Endothelial cell of umbilical vein (primary cell): ENCODE results near the gene NRXN3. TPM values are rescaled to one million over a fixed set of nuclear protein-coding genes. Genes with fewer than 3 reads are reported as not detected.

Experiments
- BruUV-seq: library from RNA; stranded (reverse); fragments of 400-500 nt; replicated peaks from 2 replicates; lab custom pipeline; 2021; lab: Mats Ljungman, UMichigan
- CTCF ChIA-PET: fragments of 300-600, 350-600 bp; sonication (Branson Sonifier 250); formaldehyde crosslinking; loops from one replicate; lab custom pipeline; 2021; ENCODE audit warnings: antibody characterized with exemption, inconsistent platforms; lab: Charles Lee
- POLR2A ChIA-PET: fragments of 300-600, 350-600 bp; sonication (Branson Sonifier 250); formaldehyde crosslinking; loops from one replicate; lab custom pipeline; 2021; ENCODE audit warnings: antibody characterized with exemption, inconsistent platforms; lab: Charles Lee
- DNase-seq: peaks from one replicate; pipeline ENCODE4 v3.0.0-alpha.2; 2011; ENCODE audit warnings: low read depth, low spot score
- FAIRE-seq: peaks from 2 replicates; lab custom pipeline; 2011; peaks lifted over from hg19 to GRCh38; lab: Jason Lieb, UNC
- H2AFZ ChIP-seq: 2 replicates; pipeline ENCODE4 v1.6.0; 2012; ENCODE audit warnings: low read depth, low read length, control low read depth, inconsistent platforms
- H3K27ac ChIP-seq: 2 replicates; pipeline ENCODE4 v1.5.1; 2011; ENCODE audit warnings: low read depth, mild to moderate bottlenecking, control low read depth, low read length, moderate library complexity; ENCODE audit not compliant: insufficient read depth
- H3K27me3 ChIP-seq, 2 experiments: 2 replicates each; pipeline versions ENCODE4 v1.6.0 to v1.6.1; 2011; ENCODE audit warnings: low read length in 2 of 2, mixed read lengths in 1 of 2; ENCODE audit not compliant: control insufficient read depth in 2 of 2, insufficient read depth in 2 of 2
- H3K36me3 ChIP-seq, 2 experiments: 2 replicates in 1 of 2; 3 replicates in 1 of 2; pipeline ENCODE4 v1.5.1; 2011; ENCODE audit warnings: low read length in 2 of 2, mild to moderate bottlenecking in 1 of 2, moderate library complexity in 1 of 2; ENCODE audit not compliant: control insufficient read depth in 2 of 2, insufficient read depth in 2 of 2; ENCODE audit errors: extremely low read depth in 1 of 2
- H3K4me1 ChIP-seq: 3 replicates; pipeline ENCODE4 v1.5.1; 2011; ENCODE audit warnings: mild to moderate bottlenecking, low read length; ENCODE audit not compliant: control insufficient read depth, insufficient read depth; ENCODE audit errors: extremely low read depth
- H3K4me2 ChIP-seq: 2 replicates; pipeline ENCODE4 v1.6.1; 2011; ENCODE audit warnings: low read length, control low read depth, mixed read lengths; ENCODE audit not compliant: insufficient read depth
- H3K4me3 ChIP-seq, 3 experiments: fragments of 200-600 bp in 1 of 3; sonication (generic), shearing (Covaris generic) in 1 of 3; replicated peaks in 1 of 3; 2 replicates each; pipeline ENCODE4 v1.5.1; 2011 to 2016; ENCODE audit warnings: control low read depth in 3 of 3, low read length in 3 of 3, mild to moderate bottlenecking in 2 of 3, inconsistent platforms in 1 of 3, low read depth in 1 of 3, moderate library complexity in 1 of 3; ENCODE audit not compliant: insufficient read depth in 1 of 3
- H3K79me2 ChIP-seq: 2 replicates; pipeline ENCODE4 v1.6.0; 2012; ENCODE audit warnings: low read length, inconsistent platforms; ENCODE audit not compliant: control insufficient read depth, insufficient read depth
- H3K9ac ChIP-seq: replicated peaks from 2 replicates; pipeline ENCODE3; 2011; ENCODE audit warnings: low read length, control low read depth; ENCODE audit not compliant: insufficient read depth; ENCODE audit errors: extremely low read depth
- H3K9me1 ChIP-seq: replicated peaks from 3 replicates; pipeline ENCODE4 v1.6.0; 2011; ENCODE audit warnings: mild to moderate bottlenecking, low read length; ENCODE audit not compliant: control insufficient read depth, insufficient read depth; ENCODE audit errors: extremely low read depth
- H3K9me3 ChIP-seq: replicated peaks from 2 replicates; pipeline ENCODE4 v1.5.1; 2012; ENCODE audit warnings: low read length, inconsistent platforms; ENCODE audit not compliant: control insufficient read depth, insufficient read depth
- H4K20me1 ChIP-seq: replicated peaks from 2 replicates; pipeline ENCODE3; 2011; ENCODE audit warnings: mild to moderate bottlenecking, low read length; ENCODE audit not compliant: control insufficient read depth, insufficient read depth; ENCODE audit errors: extremely low read depth
- EZH2 ChIP-seq: IDR thresholded peaks from 2 replicates; pipeline ENCODE4 v1.6.1; 2012; ENCODE audit warnings: borderline replicate concordance, low read depth, mild to moderate bottlenecking, moderate library complexity, low read length, inconsistent platforms; ENCODE audit not compliant: severe bottlenecking
- FOS ChIP-seq: IDR thresholded peaks from 2 replicates; pipeline ENCODE4 v1.6.1; 2011; ENCODE audit warnings: mild to moderate bottlenecking, low read length, moderate library complexity, borderline replicate concordance; ENCODE audit not compliant: insufficient read depth
- GATA2 ChIP-seq: IDR thresholded peaks from 2 replicates; pipeline ENCODE4 v1.7.0; 2011; ENCODE audit warnings: low read depth, mild to moderate bottlenecking, moderate library complexity, mixed read lengths, low read length; ENCODE audit not compliant: insufficient read length, insufficient read depth
- JUN ChIP-seq: IDR thresholded peaks from 2 replicates; pipeline ENCODE4 v1.6.1; 2011; ENCODE audit warnings: borderline replicate concordance, low read depth; ENCODE audit not compliant: insufficient read length, insufficient read depth
- MAX ChIP-seq: IDR thresholded peaks from 2 replicates; pipeline ENCODE4 v1.6.1; 2011; ENCODE audit not compliant: insufficient read depth, insufficient read length
- MYC ChIP-seq: IDR thresholded peaks from one replicate; pipeline ENCODE4 v1.6.1; 2011; ENCODE audit warnings: mild to moderate bottlenecking, low read depth, low read length
- POLR2A ChIP-seq: IDR thresholded peaks from 2 replicates; pipeline ENCODE4 v1.6.1; 2012; ENCODE audit warnings: low read depth, mild to moderate bottlenecking, control low read depth, low read length
- POLR2AphosphoS5 ChIP-seq: IDR thresholded peaks from 2 replicates; pipeline ENCODE4 v1.6.1; 2012; ENCODE audit warnings: low read depth, mild to moderate bottlenecking, control low read depth, low read length, moderate library complexity; ENCODE audit not compliant: insufficient read depth
- dilution Hi-C: fragments of 300-500 bp; cut with MboI; formaldehyde crosslinking; loops from one replicate; pipeline ENCODE4 v1.15.0; 2019; ENCODE audit warnings: low sequenced_read_pairs; ENCODE audit not compliant: extremely low pct_ligation_motif_present
- intact Hi-C: fragments of 100-400 bp; cut with micrococcal nuclease; formaldehyde crosslinking; loops from one replicate; pipeline ENCODE4 v1.10.0; 2022
- polyA plus RNA-seq, 4 experiments: library from polyadenylated mRNA; depleted of rRNA in 3 of 4; stranded (reverse) in 3 of 4; unstranded in 1 of 4; fragments of >200 nt; gene quantifications; 2 replicates each; pipeline versions ENCODE4 v1.2.1 to v1.2.3, GENCODE V29; 2011 to 2012; ENCODE audit warnings: missing spikeins in 1 of 4
- total RNA-seq: library from RNA; stranded (reverse); gene quantifications from 2 replicates; pipeline ENCODE4 v1.2.3, GENCODE V29; 2021
- TF ChIP-seq, protein P1 (sequence below), 2 donors: IDR thresholded peaks; 1 replicate in 1 of 2; 2 replicates in 1 of 2; pipeline ENCODE4 v1.5.1; 2011; ENCODE audit warnings: low read length in 2 of 2, mild to moderate bottlenecking in 2 of 2, moderate library complexity in 2 of 2, control low read depth in 1 of 2, inconsistent platforms in 1 of 2, low read depth in 1 of 2; ENCODE audit not compliant: insufficient read depth in 1 of 2; ENCODE audit errors: extremely low read depth in 1 of 2

NRXN3 gene
- total and polyA plus RNA-seq, 2 donors (not counting 3 experiments of a cell fraction or from before 2014, with no cell fraction given), result 0.72 to 4.2 TPM

DNA sequence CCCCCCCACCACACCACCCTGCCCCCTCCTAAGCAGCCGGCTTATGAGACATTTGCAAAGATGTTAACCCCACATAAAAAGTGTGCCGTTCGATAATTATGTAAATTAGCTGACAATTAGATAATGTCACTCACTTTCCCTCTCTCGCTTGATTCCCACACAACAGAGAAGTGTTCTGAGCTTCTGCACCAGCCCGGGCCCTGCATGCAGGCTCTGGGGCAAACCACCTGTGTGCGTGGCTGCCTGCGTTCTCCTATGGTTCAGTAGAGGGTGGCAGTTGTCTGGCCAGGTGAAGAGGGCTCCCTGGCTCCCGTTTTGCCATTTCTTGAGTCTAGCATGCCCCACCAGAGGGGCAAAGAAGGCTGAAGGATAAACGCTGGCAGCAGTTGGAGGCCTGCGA lies 68.0 kb downstream of the NRXN3 start:
- Histone ChIP-seq H3K27me3 (no peaks in the 10 kb centered on the region), H3K9ac (no peak overlapping the region), H3K9me1 (no peaks in the 10 kb centered on the region), H3K4me3 (no peak overlapping the region), H3K36me3 (no peaks in the 10 kb centered on the region), H4K20me1 (no peaks in the 10 kb centered on the region), H3K9me3 (no peaks in the 10 kb centered on the region), H3K4me2 (no peak overlapping the region), H2AFZ (no peak overlapping the region), H3K27ac (no peak overlapping the region), H3K79me2 (no peaks in the 10 kb centered on the region), H3K4me1 (no peaks in the 10 kb centered on the region)
- intact Hi-C loops, result no loop called here
- TF ChIP-seq GATA2, result no peak
- TF ChIP-seq POLR2AphosphoS5, result no peak
- TF ChIP-seq, protein P1, sequence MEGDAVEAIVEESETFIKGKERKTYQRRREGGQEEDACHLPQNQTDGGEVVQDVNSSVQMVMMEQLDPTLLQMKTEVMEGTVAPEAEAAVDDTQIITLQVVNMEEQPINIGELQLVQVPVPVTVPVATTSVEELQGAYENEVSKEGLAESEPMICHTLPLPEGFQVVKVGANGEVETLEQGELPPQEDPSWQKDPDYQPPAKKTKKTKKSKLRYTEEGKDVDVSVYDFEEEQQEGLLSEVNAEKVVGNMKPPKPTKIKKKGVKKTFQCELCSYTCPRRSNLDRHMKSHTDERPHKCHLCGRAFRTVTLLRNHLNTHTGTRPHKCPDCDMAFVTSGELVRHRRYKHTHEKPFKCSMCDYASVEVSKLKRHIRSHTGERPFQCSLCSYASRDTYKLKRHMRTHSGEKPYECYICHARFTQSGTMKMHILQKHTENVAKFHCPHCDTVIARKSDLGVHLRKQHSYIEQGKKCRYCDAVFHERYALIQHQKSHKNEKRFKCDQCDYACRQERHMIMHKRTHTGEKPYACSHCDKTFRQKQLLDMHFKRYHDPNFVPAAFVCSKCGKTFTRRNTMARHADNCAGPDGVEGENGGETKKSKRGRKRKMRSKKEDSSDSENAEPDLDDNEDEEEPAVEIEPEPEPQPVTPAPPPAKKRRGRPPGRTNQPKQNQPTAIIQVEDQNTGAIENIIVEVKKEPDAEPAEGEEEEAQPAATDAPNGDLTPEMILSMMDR (IDR thresholded peaks at IDR 0.05; ENCODE audit: extremely low read depth in 1 of 2, insufficient read depth in 1 of 2, low read depth in 1 of 2, low read length in 2 of 2), result no peak
- no peak for TF ChIP-seq EZH2
- no peak for TF ChIP-seq MYC
- no peak for TF ChIP-seq FOS
- no peak for TF ChIP-seq JUN
- TF ChIP-seq MAX, result no peak
- no peak for TF ChIP-seq POLR2A
- FAIRE-seq, result no peak
- CTCF ChIA-PET, result no interaction called here
- POLR2A ChIA-PET, result no interaction called here
- BruUV-seq, result no TSS peak
- dilution Hi-C loops, result no loop called here
- no peak for DNase-seq
